ENCODE measurements around the gene ATP6AP2.
"Not testable (repeated sequence)": the region's sequence is repeated elsewhere in the genome, so short reads cannot be mapped to it uniquely, and the experiment has no call there.

The ATP6AP2 gene

GRCh38 chrX:40580537-40581335, at the start of gene ATP6AP2:
Gene ATP6AP2, plus strand, starts transcription at chrX:40580970. Its CDS starts 96 bp downstream, at chrX:40581066.
- DNase-seq: peak; percentile 74

- DNase-seq: no peak
Observed at GRCh38 chrX:40531056-40531826, 49.5 kb upstream of the ATP6AP2 start.

GRCh38 chrX:40537310-40537709, 43.5 kb upstream of the ATP6AP2 start:
- no peak for DNase-seq

- no peak for DNase-seq
Observed at GRCh38 chrX:40538406-40538805, 42.4 kb upstream of the ATP6AP2 start.

GRCh38 chrX:40539214-40540142, 41.3 kb upstream of the ATP6AP2 start:
- DNase-seq: peak; percentile 1

- no peak for DNase-seq
Observed at GRCh38 chrX:40542208-40542607, 38.6 kb upstream of the ATP6AP2 start.

GRCh38 chrX:40542972-40543371, 37.8 kb upstream of the ATP6AP2 start:
- no peak for DNase-seq

GRCh38 chrX:40543661-40544328, 37.0 kb upstream of the ATP6AP2 start:
- DNase-seq: peak; percentile 1

DNA sequence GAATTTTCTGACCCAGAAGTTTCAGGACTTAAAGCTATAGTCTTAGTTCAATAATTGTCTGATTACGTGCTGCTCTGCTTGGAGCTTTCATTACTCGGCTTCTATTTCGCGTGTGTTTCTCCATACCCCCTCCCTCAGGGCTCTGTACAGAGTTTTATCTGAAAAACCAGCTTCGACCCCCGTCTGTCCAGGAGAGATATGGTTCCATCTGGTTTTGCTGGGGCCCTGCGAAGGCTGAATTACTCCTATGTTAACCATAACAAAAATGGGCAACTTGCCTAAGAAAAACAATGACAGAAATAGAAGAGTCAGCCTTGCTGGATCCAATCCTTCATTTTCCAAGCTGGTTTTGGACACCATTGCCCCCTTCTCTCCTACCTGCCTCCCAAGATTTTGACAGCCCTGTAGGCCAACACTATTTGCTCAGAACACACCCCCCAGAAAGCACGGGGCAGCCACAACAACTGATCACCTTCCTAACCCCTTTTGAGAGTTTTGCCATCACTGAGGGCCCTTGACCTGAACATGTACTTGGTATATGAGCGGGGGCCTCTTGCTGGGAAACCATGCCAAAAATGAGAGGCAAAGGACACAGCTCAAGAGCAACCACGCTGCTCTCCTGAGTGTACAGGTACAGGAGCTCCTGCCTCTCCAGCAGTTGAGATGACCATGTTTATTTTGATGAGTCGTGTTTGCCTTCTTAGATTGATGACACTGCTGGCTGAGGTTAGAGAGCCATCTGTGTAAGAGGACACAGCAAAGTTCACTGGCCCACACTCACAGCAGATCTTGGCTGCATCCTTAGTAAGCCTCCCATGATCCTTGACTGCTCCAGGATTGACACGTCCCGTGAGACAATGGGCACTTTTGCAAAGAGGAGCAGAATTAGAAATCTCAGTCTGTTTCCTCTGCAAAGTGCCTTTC, 36.2 kb upstream of the ATP6AP2 start:
- DNase-seq: no peak

DNA sequence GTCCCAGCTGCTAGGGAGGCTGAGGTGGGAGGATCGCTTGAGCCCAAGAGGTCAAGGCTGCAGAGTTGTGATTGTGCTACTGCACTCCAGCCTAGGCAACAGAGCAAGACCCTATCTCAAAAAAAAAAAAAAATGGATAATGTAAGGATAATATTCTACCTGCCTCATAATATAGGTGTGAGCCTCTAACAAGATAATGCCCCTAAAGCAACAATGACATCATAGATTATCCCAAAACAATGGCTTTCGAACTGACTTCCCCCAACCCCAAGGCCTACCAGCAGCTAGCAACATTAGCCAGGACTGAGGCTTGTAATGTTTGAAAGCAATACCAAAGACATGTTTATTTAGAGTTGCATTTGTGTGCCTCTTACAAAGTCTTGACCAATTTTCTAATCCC, 33.9 kb upstream of the ATP6AP2 start:
- DNase-seq: no peak

DNA sequence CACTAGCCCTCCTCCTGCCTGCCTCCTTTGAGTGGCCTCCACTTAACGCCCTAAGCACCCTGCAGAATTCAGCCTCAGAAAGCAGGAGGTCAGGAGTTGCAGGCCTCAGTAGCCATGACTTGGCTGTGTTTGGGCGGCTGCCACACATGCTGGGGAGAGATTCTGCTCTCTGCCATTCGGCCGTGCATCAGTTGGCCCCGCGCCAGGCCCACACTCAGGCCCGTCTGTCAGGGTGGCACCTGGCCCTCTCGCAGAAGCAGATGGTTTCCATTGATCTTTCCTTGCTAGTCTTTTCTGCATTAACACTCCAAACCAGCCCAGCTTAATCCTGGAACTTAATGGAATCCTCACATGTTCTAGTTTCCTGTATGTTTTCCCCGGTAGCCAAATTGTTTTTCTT, 30.7 kb upstream of the ATP6AP2 start:
- DNase-seq: peak; percentile 49

DNA sequence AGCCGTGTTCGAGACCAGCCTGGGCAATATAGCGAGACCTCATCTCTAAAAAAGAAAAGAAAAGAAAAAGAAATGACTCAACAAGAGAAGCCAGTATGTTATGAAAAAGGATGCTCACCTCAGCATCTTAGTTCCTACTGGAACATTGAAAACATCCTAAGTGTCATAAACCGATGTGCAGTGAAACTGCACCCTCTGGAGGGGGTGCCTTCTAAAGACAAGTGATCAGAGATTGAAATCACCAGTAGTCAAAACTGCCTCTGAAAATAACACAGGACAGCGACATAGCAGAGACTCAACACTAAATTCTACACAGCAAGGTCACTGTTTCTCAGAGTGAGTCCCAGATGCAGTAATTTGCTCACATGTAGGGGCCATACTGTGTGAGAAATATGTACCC, 28.0 kb upstream of the ATP6AP2 start:
- no peak for DNase-seq

DNA sequence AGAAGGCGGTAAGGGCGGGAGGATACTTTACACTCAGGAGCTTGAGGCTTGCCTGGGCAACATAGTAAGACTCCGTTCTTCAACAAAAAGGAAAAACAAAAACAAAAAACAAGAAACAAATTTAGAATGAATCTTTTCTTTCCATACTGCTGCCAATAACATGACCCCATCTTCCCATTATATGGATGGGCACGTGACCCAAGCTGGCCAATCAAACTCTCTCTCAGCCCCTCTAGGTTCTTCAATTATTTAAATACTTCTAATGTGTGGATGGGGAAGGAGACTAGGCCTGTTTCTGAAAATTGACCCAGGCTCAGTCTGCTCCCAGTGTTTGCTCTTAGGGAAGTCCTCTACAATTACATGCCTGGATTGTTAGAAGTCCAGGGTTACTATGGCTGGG, 22.2 kb upstream of the ATP6AP2 start:
- no peak for DNase-seq

GRCh38 chrX:40563784-40564183, 17.0 kb upstream of the ATP6AP2 start:
- DNase-seq: no peak

DNA sequence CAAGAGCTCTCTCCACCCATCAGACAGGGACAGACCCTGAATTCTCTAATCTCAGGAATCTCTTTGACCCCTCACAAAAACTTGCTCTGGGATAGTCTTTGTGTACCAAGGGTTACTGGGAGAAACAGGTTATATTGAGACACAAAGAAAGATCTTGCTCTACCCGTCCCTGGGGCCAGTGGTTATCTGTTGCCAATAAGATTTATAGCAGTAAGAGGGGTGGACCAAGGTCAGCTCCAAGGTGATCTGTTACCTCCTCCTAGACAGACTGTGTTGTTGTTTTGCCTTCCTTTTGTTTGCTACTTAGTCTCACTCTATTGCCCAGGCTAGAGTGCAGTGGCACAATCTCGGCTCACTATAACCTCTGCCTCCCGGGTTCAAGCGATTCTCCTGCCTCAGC, 16.3 kb upstream of the ATP6AP2 start:
- no peak for DNase-seq

DNA sequence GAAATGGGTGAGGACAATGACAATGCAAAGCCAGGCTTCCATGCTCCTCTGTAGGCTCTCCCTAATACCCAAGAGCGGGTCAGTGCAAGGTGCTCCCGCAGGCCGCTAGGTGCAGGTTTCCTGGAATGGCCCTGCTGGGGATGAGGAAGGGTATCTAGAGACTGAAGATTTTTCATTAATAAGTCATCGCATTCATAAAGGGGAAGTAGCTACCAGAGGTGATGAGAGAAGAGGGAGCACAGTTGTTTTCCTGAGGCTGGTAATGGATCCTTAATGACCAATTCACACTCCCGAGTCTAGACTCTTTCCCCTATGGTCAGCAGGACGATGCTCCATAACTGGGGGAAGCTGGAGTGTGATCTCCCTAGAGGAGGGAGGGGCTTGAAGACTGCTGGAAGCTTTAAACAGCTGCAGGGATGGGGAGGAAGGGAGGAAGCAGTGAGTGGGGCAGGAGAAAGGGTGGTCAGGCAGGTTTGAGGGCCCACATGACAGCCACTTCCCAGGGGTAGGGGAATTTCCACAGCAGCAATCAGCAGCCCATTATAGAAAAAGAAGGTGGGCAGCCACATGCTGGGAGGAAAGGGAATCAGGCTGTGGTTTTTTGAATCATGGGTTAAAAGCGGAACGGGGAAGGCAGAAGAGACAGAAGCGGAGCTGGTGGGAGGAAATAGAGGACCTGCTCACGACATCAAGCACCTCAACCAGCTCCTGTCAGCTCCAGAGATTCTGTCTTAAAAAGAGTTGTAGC, 10.2 kb upstream of the ATP6AP2 start:
- DNase-seq: no peak

DNA sequence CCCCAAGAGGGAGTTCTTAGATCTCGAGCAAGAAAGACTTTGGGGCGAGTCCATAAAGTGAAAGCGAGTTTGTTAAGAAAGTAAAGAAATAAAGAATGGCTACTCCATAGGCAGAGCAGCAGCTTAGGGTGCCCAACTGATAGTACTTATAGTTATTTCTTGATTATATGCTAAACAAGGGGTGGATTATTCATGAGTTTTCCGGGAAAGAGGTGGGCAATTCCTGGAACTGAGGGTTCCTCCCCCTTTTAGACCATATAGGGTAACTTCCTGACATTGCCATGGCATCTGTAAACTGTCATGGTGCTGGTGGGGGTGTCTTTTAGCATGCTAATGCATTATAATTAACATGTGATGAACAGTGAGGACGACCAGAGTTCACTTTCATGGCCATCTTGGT, 9.6 kb upstream of the ATP6AP2 start:
- DNase-seq: not testable (repeated sequence)

DNA sequence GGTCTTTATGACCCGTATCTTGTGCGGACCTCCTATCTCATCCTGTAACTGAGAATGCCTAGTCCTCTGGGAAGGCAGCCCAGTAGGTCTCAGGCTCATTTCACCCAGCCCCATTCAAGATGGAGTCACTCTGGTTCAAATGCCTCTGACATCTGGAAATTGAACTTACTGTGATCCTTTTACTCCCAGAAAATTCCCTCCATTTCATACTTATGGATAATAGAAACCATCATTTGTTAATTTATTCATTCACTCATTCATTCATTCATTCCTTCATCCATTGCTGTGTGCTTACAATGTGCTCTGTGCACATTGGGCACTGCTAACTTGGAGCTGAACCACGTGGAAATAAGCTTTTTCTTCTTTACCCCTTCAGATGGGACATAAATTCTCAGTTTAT, 9.2 kb upstream of the ATP6AP2 start:
- no peak for DNase-seq

DNA sequence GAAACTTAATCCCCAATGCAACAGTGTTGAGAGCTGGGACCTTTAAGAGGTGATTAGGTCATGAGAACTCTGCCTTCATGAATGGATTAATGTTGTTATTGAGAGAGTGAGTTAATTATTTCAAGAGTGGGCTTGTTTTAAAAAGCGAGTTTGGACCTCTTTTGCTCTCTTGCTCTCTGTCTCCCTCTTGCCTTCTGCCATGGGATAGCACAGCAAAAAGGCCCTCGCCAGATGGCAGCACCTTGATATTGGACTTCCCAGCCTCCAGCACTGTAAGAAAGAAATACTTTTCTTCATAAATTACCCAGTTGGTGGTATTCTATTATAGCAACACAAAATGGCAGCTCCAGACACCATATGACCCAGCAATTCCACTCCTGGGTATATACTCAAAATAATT, 7.0 kb upstream of the ATP6AP2 start:
- DNase-seq: no peak

DNA sequence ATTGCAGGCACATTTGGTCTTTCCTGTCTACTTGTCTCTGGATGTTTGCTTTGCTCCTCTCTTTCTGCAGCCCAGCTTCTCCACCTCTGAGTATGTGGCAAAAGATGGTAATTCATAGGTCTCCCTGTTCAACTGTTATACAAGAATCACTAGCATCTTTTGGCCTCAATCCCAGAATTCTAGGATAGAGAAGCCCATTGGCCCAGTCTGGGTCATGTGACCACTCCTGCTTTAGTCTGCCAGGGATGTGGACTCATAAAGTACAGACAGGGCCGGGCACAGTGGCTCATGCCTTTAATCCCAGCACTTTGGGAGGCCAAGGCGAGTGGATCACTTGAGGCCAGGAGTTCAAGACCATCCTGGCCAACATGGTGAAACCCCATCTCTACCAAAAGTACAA, 5.4 kb upstream of the ATP6AP2 start:
- DNase-seq: peak; percentile 1

GRCh38 chrX:40576291-40576690, 4.5 kb upstream of the ATP6AP2 start:
- DNase-seq: no peak
